Measurements from ENCODE around the gene THSD7A.

THSD7A gene

GRCh38 chr7:11327633-11328032, 504.4 kb downstream of the THSD7A start:
- DNase-seq: no peak

All from Kasumi-1 (cell line).